ENCODE data around the gene GANC.

GANC gene

GRCh38 chr15:42348083-42348482, 75.1 kb downstream of the GANC start:
- FAIRE-seq: no peak

GRCh38 chr15:42349186-42349585, 76.2 kb downstream of the GANC start:
- FAIRE-seq: no peak

GRCh38 chr15:42352401-42352800, 79.4 kb downstream of the GANC start:
- FAIRE-seq: no peak

GRCh38 chr15:42353061-42353460, 80.1 kb downstream of the GANC start:
- FAIRE-seq: no peak

- no peak for FAIRE-seq
Measured at GRCh38 chr15:42354824-42355223, 81.8 kb downstream of the GANC start.

GRCh38 chr15:42355291-42355690, 82.3 kb downstream of the GANC start:
- FAIRE-seq: no peak

GRCh38 chr15:42356851-42357250, 83.8 kb downstream of the GANC start:
- no peak for FAIRE-seq

- FAIRE-seq: no peak
Measured at GRCh38 chr15:42358141-42358540, 85.1 kb downstream of the GANC start.

GRCh38 chr15:42359249-42359648, 86.2 kb downstream of the GANC start, which contains the start of gene CAPN3:
CAPN3 (plus strand) TSS chr15:42359501; CDS start chr15:42359806, 305 bp downstream.
- FAIRE-seq: no peak

- FAIRE-seq: no peak
Measured at GRCh38 chr15:42359985-42360384, 87.0 kb downstream of the GANC start.

GRCh38 chr15:42360535-42361112, 87.6 kb downstream of the GANC start:
- FAIRE-seq: no peak

GRCh38 chr15:42363487-42363886, 90.5 kb downstream of the GANC start:
- no peak for FAIRE-seq

- FAIRE-seq: no peak
Measured at GRCh38 chr15:42363942-42364341, 90.9 kb downstream of the GANC start.

GRCh38 chr15:42364529-42364928, 91.5 kb downstream of the GANC start:
- FAIRE-seq: no peak

- FAIRE-seq: no peak
Measured at GRCh38 chr15:42365921-42366550, 93.0 kb downstream of the GANC start.

GRCh38 chr15:42367041-42367440, 94.0 kb downstream of the GANC start:
- FAIRE-seq: no peak

GRCh38 chr15:42368096-42368495, 95.1 kb downstream of the GANC start:
- no peak for FAIRE-seq

- no peak for FAIRE-seq
Measured at GRCh38 chr15:42371096-42371495, 98.1 kb downstream of the GANC start.

GRCh38 chr15:42373274-42373673, 100.3 kb downstream of the GANC start:
- FAIRE-seq: no peak

GRCh38 chr15:42373936-42374335, 100.9 kb downstream of the GANC start:
- no peak for FAIRE-seq

- no peak for FAIRE-seq
Measured at GRCh38 chr15:42374810-42375209, 101.8 kb downstream of the GANC start.

- FAIRE-seq: no peak
Measured at GRCh38 chr15:42375252-42375651, 102.3 kb downstream of the GANC start.

GRCh38 chr15:42375941-42376340, 102.9 kb downstream of the GANC start:
- FAIRE-seq: no peak

- FAIRE-seq: no peak
Measured at GRCh38 chr15:42378011-42378410, 105.0 kb downstream of the GANC start.

- no peak for FAIRE-seq
Measured at GRCh38 chr15:42384597-42384996, 111.6 kb downstream of the GANC start.
